PC-3 (cell line): ENCODE data around the gene PLSCR3.

Experiments used
- CTCF ChIP-seq: fragments of 300-600 bp; sonication (generic); conservative IDR thresholded peaks from 2 replicates; pipeline ENCODE4 v1.5.1; 2017; ENCODE audit warnings: antibody characterized with exemption, low read depth, mild to moderate bottlenecking, low read length
- EZH2 ChIP-seq: fragments of 300-600 bp; sonication (generic); IDR thresholded peaks from one replicate; pipeline ENCODE4 v1.6.1; 2017; ENCODE audit warnings: antibody characterized with exemption, mild to moderate bottlenecking, low read length; ENCODE audit not compliant: unreplicated experiment

- no peak for TF ChIP-seq CTCF
- TF ChIP-seq EZH2: no peak
Measured at GRCh38 chr17:7370853-7371252, 23.5 kb downstream of the PLSCR3 start.
